ENCODE measurements around the gene TNS1. TPM values are rescaled to one million over a fixed set of nuclear protein-coding genes. Genes with fewer than 3 reads are reported as not detected.

Gene TNS1
- total RNA-seq, 1 experiment from 2014 or later: 4.5 TPM

DNA sequence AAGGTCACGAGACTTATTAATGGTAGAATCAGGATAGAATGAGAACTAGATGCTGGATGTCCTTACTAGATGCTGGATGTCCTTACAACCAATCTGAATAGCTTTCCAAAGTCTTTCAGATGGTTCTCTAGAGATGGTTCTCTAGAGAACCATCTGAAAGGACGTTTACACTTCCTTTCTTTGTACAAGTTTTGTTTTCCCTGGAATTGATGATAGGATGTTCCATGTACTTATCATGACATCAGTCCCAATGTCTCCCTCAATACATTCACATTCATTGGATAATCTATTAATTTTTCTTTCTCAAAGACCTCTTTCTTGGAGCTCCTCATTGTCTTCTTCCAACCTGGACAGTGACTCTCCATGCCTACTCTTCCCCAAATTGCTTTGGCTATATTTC lies 38.1 kb upstream of the TNS1 start (continued):
- TF ChIP-seq, protein P1, sequence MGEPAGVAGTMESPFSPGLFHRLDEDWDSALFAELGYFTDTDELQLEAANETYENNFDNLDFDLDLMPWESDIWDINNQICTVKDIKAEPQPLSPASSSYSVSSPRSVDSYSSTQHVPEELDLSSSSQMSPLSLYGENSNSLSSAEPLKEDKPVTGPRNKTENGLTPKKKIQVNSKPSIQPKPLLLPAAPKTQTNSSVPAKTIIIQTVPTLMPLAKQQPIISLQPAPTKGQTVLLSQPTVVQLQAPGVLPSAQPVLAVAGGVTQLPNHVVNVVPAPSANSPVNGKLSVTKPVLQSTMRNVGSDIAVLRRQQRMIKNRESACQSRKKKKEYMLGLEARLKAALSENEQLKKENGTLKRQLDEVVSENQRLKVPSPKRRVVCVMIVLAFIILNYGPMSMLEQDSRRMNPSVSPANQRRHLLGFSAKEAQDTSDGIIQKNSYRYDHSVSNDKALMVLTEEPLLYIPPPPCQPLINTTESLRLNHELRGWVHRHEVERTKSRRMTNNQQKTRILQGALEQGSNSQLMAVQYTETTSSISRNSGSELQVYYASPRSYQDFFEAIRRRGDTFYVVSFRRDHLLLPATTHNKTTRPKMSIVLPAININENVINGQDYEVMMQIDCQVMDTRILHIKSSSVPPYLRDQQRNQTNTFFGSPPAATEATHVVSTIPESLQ (CRISPR knock-in tag; IDR thresholded peaks at IDR 0.05): no peak
- TF ChIP-seq, protein P2, sequence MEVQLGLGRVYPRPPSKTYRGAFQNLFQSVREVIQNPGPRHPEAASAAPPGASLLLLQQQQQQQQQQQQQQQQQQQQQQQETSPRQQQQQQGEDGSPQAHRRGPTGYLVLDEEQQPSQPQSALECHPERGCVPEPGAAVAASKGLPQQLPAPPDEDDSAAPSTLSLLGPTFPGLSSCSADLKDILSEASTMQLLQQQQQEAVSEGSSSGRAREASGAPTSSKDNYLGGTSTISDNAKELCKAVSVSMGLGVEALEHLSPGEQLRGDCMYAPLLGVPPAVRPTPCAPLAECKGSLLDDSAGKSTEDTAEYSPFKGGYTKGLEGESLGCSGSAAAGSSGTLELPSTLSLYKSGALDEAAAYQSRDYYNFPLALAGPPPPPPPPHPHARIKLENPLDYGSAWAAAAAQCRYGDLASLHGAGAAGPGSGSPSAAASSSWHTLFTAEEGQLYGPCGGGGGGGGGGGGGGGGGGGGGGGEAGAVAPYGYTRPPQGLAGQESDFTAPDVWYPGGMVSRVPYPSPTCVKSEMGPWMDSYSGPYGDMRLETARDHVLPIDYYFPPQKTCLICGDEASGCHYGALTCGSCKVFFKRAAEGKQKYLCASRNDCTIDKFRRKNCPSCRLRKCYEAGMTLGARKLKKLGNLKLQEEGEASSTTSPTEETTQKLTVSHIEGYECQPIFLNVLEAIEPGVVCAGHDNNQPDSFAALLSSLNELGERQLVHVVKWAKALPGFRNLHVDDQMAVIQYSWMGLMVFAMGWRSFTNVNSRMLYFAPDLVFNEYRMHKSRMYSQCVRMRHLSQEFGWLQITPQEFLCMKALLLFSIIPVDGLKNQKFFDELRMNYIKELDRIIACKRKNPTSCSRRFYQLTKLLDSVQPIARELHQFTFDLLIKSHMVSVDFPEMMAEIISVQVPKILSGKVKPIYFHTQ (CRISPR knock-in tag; IDR thresholded peaks at IDR 0.05): no peak
- TF ChIP-seq ZNF317 (CRISPR knock-in tag; IDR thresholded peaks at IDR 0.05; ENCODE audit: borderline replicate concordance, low read depth): no peak

DNA sequence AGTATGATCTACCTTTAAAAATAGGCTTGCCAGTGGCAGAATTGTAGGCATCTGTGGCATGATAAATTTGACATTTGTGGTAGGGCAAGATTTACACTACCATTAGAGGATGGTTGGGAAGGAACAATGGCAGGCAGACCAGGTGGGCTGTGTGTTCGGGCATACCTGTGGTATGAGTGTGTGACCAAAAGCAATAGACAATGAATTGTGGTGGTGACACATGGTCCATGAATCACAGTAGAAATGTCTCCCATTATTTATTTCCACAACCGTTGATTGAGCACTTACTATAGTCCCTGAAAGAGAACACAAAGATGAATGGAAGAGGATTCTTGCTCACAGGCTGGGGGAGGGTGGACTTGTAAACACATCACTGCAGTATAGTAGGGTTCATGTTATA lies 36.4 kb upstream of the TNS1 start:
- CTCF ChIA-PET: interaction anchor here (0.6 to 1.5 kb wide), 2 partner anchors 30 to 45 kb away, joined by 3 to 4 read pairs; partner anchors contain the start of gene RUFY4

More for the DNA sequence above, 36.4 kb upstream of the TNS1 start:
- POLR2A ChIA-PET: no interaction called here
- Mint-ChIP-seq H3K36me3 (no peaks in the 10 kb centered on the region), H3K27ac (no peak overlapping the region), H3K27me3 (ENCODE audit: low read depth) (peaks cover 18% of the 10 kb centered on the region), H3K4me1 (peaks cover under 1% of the 10 kb centered on the region; the same call in 1 of the 2 replicates), H3K4me3 (no peak overlapping the region), H3K9me3 (no peaks in the 10 kb centered on the region)
- DNase-seq (ENCODE audit: low spot score) (no peak), ATAC-seq (no peak)
- TF ChIP-seq, protein P1 (CRISPR knock-in tag; IDR thresholded peaks at IDR 0.05): no peak
- TF ChIP-seq EMX1 (CRISPR knock-in tag; IDR thresholded peaks at IDR 0.05): no peak
- no peak for TF ChIP-seq NR3C1 (CRISPR knock-in tag; conservative IDR thresholded peaks at IDR 0.05; ENCODE audit: low read depth)
- no peak for TF ChIP-seq ZNF671 (CRISPR knock-in tag; IDR thresholded peaks at IDR 0.05)
- TF ChIP-seq, protein P3, sequence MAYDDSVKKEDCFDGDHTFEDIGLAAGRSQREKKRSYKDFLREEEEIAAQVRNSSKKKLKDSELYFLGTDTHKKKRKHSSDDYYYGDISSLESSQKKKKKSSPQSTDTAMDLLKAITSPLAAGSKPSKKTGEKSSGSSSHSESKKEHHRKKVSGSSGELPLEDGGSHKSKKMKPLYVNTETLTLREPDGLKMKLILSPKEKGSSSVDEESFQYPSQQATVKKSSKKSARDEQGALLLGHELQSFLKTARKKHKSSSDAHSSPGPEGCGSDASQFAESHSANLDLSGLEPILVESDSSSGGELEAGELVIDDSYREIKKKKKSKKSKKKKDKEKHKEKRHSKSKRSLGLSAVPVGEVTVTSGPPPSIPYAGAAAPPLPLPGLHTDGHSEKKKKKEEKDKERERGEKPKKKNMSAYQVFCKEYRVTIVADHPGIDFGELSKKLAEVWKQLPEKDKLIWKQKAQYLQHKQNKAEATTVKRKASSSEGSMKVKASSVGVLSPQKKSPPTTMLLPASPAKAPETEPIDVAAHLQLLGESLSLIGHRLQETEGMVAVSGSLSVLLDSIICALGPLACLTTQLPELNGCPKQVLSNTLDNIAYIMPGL (CRISPR knock-in tag; IDR thresholded peaks at IDR 0.05): no peak
- TF ChIP-seq RORB (CRISPR knock-in tag; IDR thresholded peaks at IDR 0.05): no peak
- TF ChIP-seq, protein P4, sequence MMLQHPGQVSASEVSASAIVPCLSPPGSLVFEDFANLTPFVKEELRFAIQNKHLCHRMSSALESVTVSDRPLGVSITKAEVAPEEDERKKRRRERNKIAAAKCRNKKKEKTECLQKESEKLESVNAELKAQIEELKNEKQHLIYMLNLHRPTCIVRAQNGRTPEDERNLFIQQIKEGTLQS (CRISPR knock-in tag; conservative IDR thresholded peaks at IDR 0.05): no peak
- no peak for TF ChIP-seq ZNF121 (CRISPR knock-in tag; IDR thresholded peaks at IDR 0.05)
- TF ChIP-seq TP53 (CRISPR knock-in tag; IDR thresholded peaks at IDR 0.05): no peak
- no peak for TF ChIP-seq MXD4 (CRISPR knock-in tag; IDR thresholded peaks at IDR 0.05; ENCODE audit: borderline replicate concordance)
- TF ChIP-seq, protein P5, sequence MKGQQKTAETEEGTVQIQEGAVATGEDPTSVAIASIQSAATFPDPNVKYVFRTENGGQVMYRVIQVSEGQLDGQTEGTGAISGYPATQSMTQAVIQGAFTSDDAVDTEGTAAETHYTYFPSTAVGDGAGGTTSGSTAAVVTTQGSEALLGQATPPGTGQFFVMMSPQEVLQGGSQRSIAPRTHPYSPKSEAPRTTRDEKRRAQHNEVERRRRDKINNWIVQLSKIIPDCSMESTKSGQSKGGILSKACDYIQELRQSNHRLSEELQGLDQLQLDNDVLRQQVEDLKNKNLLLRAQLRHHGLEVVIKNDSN (CRISPR knock-in tag; IDR thresholded peaks at IDR 0.05): no peak
- TF ChIP-seq TEAD1 (CRISPR knock-in tag; IDR thresholded peaks at IDR 0.05): no peak
- TF ChIP-seq, protein P6, sequence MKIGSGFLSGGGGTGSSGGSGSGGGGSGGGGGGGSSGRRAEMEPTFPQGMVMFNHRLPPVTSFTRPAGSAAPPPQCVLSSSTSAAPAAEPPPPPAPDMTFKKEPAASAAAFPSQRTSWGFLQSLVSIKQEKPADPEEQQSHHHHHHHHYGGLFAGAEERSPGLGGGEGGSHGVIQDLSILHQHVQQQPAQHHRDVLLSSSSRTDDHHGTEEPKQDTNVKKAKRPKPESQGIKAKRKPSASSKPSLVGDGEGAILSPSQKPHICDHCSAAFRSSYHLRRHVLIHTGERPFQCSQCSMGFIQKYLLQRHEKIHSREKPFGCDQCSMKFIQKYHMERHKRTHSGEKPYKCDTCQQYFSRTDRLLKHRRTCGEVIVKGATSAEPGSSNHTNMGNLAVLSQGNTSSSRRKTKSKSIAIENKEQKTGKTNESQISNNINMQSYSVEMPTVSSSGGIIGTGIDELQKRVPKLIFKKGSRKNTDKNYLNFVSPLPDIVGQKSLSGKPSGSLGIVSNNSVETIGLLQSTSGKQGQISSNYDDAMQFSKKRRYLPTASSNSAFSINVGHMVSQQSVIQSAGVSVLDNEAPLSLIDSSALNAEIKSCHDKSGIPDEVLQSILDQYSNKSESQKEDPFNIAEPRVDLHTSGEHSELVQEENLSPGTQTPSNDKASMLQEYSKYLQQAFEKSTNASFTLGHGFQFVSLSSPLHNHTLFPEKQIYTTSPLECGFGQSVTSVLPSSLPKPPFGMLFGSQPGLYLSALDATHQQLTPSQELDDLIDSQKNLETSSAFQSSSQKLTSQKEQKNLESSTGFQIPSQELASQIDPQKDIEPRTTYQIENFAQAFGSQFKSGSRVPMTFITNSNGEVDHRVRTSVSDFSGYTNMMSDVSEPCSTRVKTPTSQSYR (CRISPR knock-in tag; IDR thresholded peaks at IDR 0.05): no peak
- no peak for TF ChIP-seq ZNF219 (CRISPR knock-in tag; IDR thresholded peaks at IDR 0.05; ENCODE audit: borderline replicate concordance)
- TF ChIP-seq CREB1 (CRISPR knock-in tag; IDR thresholded peaks at IDR 0.05): no peak
- TF ChIP-seq, protein P7, sequence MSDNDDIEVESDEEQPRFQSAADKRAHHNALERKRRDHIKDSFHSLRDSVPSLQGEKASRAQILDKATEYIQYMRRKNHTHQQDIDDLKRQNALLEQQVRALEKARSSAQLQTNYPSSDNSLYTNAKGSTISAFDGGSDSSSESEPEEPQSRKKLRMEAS (CRISPR knock-in tag; IDR thresholded peaks at IDR 0.05): no peak
- no peak for TF ChIP-seq NR2C2 (CRISPR knock-in tag; IDR thresholded peaks at IDR 0.05)
- TF ChIP-seq, protein P8, sequence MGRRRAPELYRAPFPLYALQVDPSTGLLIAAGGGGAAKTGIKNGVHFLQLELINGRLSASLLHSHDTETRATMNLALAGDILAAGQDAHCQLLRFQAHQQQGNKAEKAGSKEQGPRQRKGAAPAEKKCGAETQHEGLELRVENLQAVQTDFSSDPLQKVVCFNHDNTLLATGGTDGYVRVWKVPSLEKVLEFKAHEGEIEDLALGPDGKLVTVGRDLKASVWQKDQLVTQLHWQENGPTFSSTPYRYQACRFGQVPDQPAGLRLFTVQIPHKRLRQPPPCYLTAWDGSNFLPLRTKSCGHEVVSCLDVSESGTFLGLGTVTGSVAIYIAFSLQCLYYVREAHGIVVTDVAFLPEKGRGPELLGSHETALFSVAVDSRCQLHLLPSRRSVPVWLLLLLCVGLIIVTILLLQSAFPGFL (CRISPR knock-in tag; IDR thresholded peaks at IDR 0.05; ENCODE audit: borderline replicate concordance): no peak
- TF ChIP-seq SOX15 (CRISPR knock-in tag; IDR thresholded peaks at IDR 0.05): no peak

Measured in WTC11 (cell line).